ENCODE data around the gene SHKBP1. TPM values are rescaled to one million over a fixed set of nuclear protein-coding genes. Genes with fewer than 3 reads are reported as not detected.

The SHKBP1 gene
- total and polyA plus RNA-seq, 9 of the 15 experiments (the other 6 are each of a cell fraction or from before 2014, with no cell fraction given) = 1.2 to 58.1 (median 22.3) TPM

- 0 out of 2 replicates have a peak, but pooled peaks have one; percentile 36 for TF ChIP-seq ZBTB43 (CRISPR knock-in tag; IDR thresholded peaks at IDR 0.05)
- TF ChIP-seq MAZ (CRISPR knock-in tag; conservative IDR thresholded peaks at IDR 0.05 in 1 of 2, IDR thresholded peaks at IDR 0.05 in 1 of 2) = peak; percentile 89 to 97
- peak; percentile 28; the same call in 1 of the 2 replicates for TF ChIP-seq BHLHE40 (IDR thresholded peaks at IDR 0.05; ENCODE audit: low read length)
- TF ChIP-seq CTCF (IDR thresholded peaks at IDR 0.05 in 2 of 3, conservative IDR thresholded peaks at IDR 0.05 in 1 of 3; ENCODE audit: insufficient read depth in 2 of 3, low read depth in 1 of 3, low read length in 3 of 3) = peak in 2 of 3 experiments; percentile 36 to 46; a peak in 3 of 6 replicates
- TF ChIP-seq ARID4B (CRISPR knock-in tag; IDR thresholded peaks at IDR 0.05) = peak; percentile 99
- peak; percentile 79 for TF ChIP-seq HDAC2 (IDR thresholded peaks at IDR 0.05)
- TF ChIP-seq PHF21A (IDR thresholded peaks at IDR 0.05; ENCODE audit: borderline replicate concordance, low read depth) = peak; percentile 37; the same call in 1 of the 2 replicates
- 0 out of 2 replicates have a peak, but pooled peaks have one; percentile 19 for TF ChIP-seq TCF7 (IDR thresholded peaks at IDR 0.05; ENCODE audit: borderline replicate concordance)
- TF ChIP-seq ZNF408 (CRISPR knock-in tag; IDR thresholded peaks at IDR 0.05; ENCODE audit: low read depth) = no peak
- peak; percentile 89 to 96 for TF ChIP-seq HDAC1 (IDR thresholded peaks at IDR 0.05)
- peak; percentile 33; the same call in 1 of the 2 replicates for TF ChIP-seq ZBTB7A (IDR thresholded peaks at IDR 0.05; ENCODE audit: borderline replicate concordance, control insufficient read depth, low read depth, low read length)
- peak; percentile 74 for TF ChIP-seq HMGN3 (IDR thresholded peaks at IDR 0.05; ENCODE audit: borderline replicate concordance, extremely low read depth, insufficient read length, low read depth, low read length)
- TF ChIP-seq THAP12 (CRISPR knock-in tag; IDR thresholded peaks at IDR 0.05) = 0 out of 2 replicates have a peak, but pooled peaks have one; percentile 14
- peak; percentile 47 for TF ChIP-seq BCOR (IDR thresholded peaks at IDR 0.05)
- peak; percentile 42; the same call in 1 of the 2 replicates for TF ChIP-seq MYC (IDR thresholded peaks at IDR 0.05; ENCODE audit: low read depth, low read length)
- no peak; the same call in 1 of the 2 replicates for TF ChIP-seq MYC (CRISPR knock-in tag; IDR thresholded peaks at IDR 0.05; ENCODE audit: borderline replicate concordance, low read depth)
Measured at GRCh38 chr19:40603389-40604170, 26.9 kb downstream of the SHKBP1 start (continued).

Measured in K562 (cell line).